Activated CD4-positive, alpha-beta T cell treated with anti-CD3 and anti-CD28 coated beads for 4 hours (primary cell): ENCODE data around the gene PDHA1.

Experiments used
- DNase-seq, 2 donors: peaks; one replicate each; pipeline ENCODE4 v3.0.0-alpha.2; 2020

PDHA1 gene

GRCh38 chrX:19343535-19344408 lies at the start of gene PDHA1:
Gene PDHA1 (plus strand): TSS chrX:19343927. CDS start chrX:19344038, 111 bp downstream.
- DNase-seq = peak; percentile 89 to 92

GRCh38 chrX:19303256-19303880 lies 40.4 kb upstream of the PDHA1 start:
- no peak for DNase-seq

GRCh38 chrX:19326567-19326966 lies 17.2 kb upstream of the PDHA1 start:
- no peak for DNase-seq

GRCh38 chrX:19331831-19332230 lies 11.9 kb upstream of the PDHA1 start:
- DNase-seq = no peak

GRCh38 chrX:19332983-19333382 lies 10.7 kb upstream of the PDHA1 start:
- no peak for DNase-seq

- no peak for DNase-seq
These were observed 8.6 kb upstream of the PDHA1 start for GRCh38 chrX:19334945-19335626.

GRCh38 chrX:19342331-19342906 lies 1.3 kb upstream of the PDHA1 start:
- DNase-seq = no peak

GRCh38 chrX:19343085-19343534 lies 617 bp upstream of the PDHA1 start:
- DNase-seq = no peak

- no peak for DNase-seq
These were observed 934 bp downstream of the PDHA1 start for GRCh38 chrX:19344661-19345060.

- DNase-seq = no peak
These were observed 4.2 kb downstream of the PDHA1 start for GRCh38 chrX:19347916-19348315.

GRCh38 chrX:19349264-19349663 lies 5.5 kb downstream of the PDHA1 start:
- DNase-seq = no peak

- DNase-seq = no peak
These were observed 7.2 kb downstream of the PDHA1 start for GRCh38 chrX:19350941-19351384.

GRCh38 chrX:19354625-19355024 lies 10.9 kb downstream of the PDHA1 start:
- DNase-seq = no peak

- no peak for DNase-seq
These were observed 14.8 kb downstream of the PDHA1 start for GRCh38 chrX:19358521-19358920.

- DNase-seq = no peak
These were observed 17.2 kb downstream of the PDHA1 start for GRCh38 chrX:19360903-19361302.

- DNase-seq = no peak
These were observed 18.0 kb downstream of the PDHA1 start for GRCh38 chrX:19361701-19362100.

- no peak for DNase-seq
These were observed 24.8 kb downstream of the PDHA1 start for GRCh38 chrX:19368576-19368975.

GRCh38 chrX:19370061-19370460 lies 26.3 kb downstream of the PDHA1 start:
- no peak for DNase-seq

- peak; percentile 48 to 59 for DNase-seq
These were observed 28.4 kb downstream of the PDHA1 start for GRCh38 chrX:19372170-19372546.

- no peak for DNase-seq
These were observed 29.0 kb downstream of the PDHA1 start for GRCh38 chrX:19372547-19373331.

- no peak for DNase-seq
These were observed 29.7 kb downstream of the PDHA1 start for GRCh38 chrX:19373351-19373891.

GRCh38 chrX:19375546-19375945 lies 31.8 kb downstream of the PDHA1 start:
- DNase-seq = no peak
